ENCODE data around the gene ADGRF5. TPM values are rescaled to one million over a fixed set of nuclear protein-coding genes. Genes with fewer than 3 reads are reported as not detected.
"Not testable (repeated sequence)": the region's sequence is repeated elsewhere in the genome, so short reads cannot be mapped to it uniquely, and the experiment has no call there.

Gene ADGRF5
- total RNA-seq, 4 donors from 2014 or later, result 4.4 to 13.0 (median 8.4) TPM

- no peak overlapping the region for H3K4me3 ChIP-seq
- peak; percentile 89 to 93 for DNase-seq (ENCODE audit: low spot score in 2 of 2)
- peak; percentile 74 to 94 for TF ChIP-seq CTCF (IDR thresholded peaks at IDR 0.05)
- TF ChIP-seq POLR2AphosphoS5 (IDR thresholded peaks at IDR 0.05), result no peak
- TF ChIP-seq EP300 (IDR thresholded peaks at IDR 0.05), result no peak
- no peak for TF ChIP-seq POLR2A (IDR thresholded peaks at IDR 0.05)
- 8% methylated on average over 17 of the region's 25 CpGs for WGBS
- H3K4me1 ChIP-seq, result peaks cover 9% of the 10 kb centered on the region
- no peak overlapping the region for H3K27ac ChIP-seq
- H3K9me3 ChIP-seq, result no peaks in the 10 kb centered on the region
- no peaks in the 10 kb centered on the region for H3K36me3 ChIP-seq
- H3K27me3 ChIP-seq, result no peaks in the 10 kb centered on the region
These were observed 72.9 kb downstream of the ADGRF5 start for GRCh38 chr6:46848684-46849360.

GRCh38 chr6:46845126-46845525, 76.6 kb downstream of the ADGRF5 start:
- TF ChIP-seq POLR2A (IDR thresholded peaks at IDR 0.05) (no peak), POLR2AphosphoS5 (IDR thresholded peaks at IDR 0.05) (no peak), CTCF (IDR thresholded peaks at IDR 0.05) (no peak), EP300 (IDR thresholded peaks at IDR 0.05) (no peak)
- DNase-seq (ENCODE audit: low spot score in 2 of 2), result no peak
- Histone ChIP-seq H3K9me3 (peaks cover 7% of the 10 kb centered on the region), H3K4me1 (peaks cover 9% of the 10 kb centered on the region), H3K36me3 (no peaks in the 10 kb centered on the region), H3K27ac (no peak overlapping the region), H3K27me3 (no peaks in the 10 kb centered on the region), H3K4me3 (no peak overlapping the region)
- WGBS, result 68% methylated on average over 5 of the region's 5 CpGs

- H3K27me3 ChIP-seq; H3K4me1 ChIP-seq; DNase-seq (ENCODE audit: low spot score in 2 of 2); H3K9me3 ChIP-seq; H3K36me3 ChIP-seq; H3K4me3 ChIP-seq; H3K27ac ChIP-seq: not testable (repeated sequence)
- 77% methylated on average over 6 of the region's 6 CpGs for WGBS
These were observed 79.4 kb downstream of the ADGRF5 start for GRCh38 chr6:46842252-46842846.

GRCh38 chr6:46838033-46838432, 83.7 kb downstream of the ADGRF5 start:
- Histone ChIP-seq H3K27ac (no peak overlapping the region), H3K27me3 (no peaks in the 10 kb centered on the region), H3K36me3 (no peaks in the 10 kb centered on the region), H3K9me3 (peaks cover 7% of the 10 kb centered on the region), H3K4me1 (peaks cover 9% of the 10 kb centered on the region), H3K4me3 (no peak overlapping the region)
- no peak for TF ChIP-seq CTCF (IDR thresholded peaks at IDR 0.05)
- no peak for TF ChIP-seq POLR2AphosphoS5 (IDR thresholded peaks at IDR 0.05)
- no peak for TF ChIP-seq POLR2A (IDR thresholded peaks at IDR 0.05)
- no peak for TF ChIP-seq EP300 (IDR thresholded peaks at IDR 0.05)
- WGBS, result 97% methylated on average over 2 of the region's 2 CpGs
- no peak for DNase-seq (ENCODE audit: low spot score in 2 of 2)

GRCh38 chr6:46834991-46835390, 86.7 kb downstream of the ADGRF5 start:
- not testable (repeated sequence) for H3K4me3 ChIP-seq; H3K27ac ChIP-seq; H3K36me3 ChIP-seq; H3K27me3 ChIP-seq; H3K9me3 ChIP-seq; H3K4me1 ChIP-seq; DNase-seq (ENCODE audit: low spot score in 2 of 2)
- WGBS, result 93% methylated on average over 2 of the region's 2 CpGs

GRCh38 chr6:46834257-46834916, 87.4 kb downstream of the ADGRF5 start:
- H3K27ac ChIP-seq; DNase-seq (ENCODE audit: low spot score in 2 of 2); H3K27me3 ChIP-seq; H3K9me3 ChIP-seq; H3K4me1 ChIP-seq; H3K36me3 ChIP-seq; H3K4me3 ChIP-seq: not testable (repeated sequence)
- 77% methylated on average over 7 of the region's 7 CpGs for WGBS
